Mesenchymal stem cell (in vitro differentiated cells and primary cell): ENCODE measurements around the gene SGIP1.

Experiments used
- DNase-seq: peaks from one replicate; pipeline ENCODE4 v3.0.0-alpha.2; 2013
- H2AFZ ChIP-seq: one replicate; pipeline ENCODE4 v1.6.1; 2013; ENCODE audit warnings: low read depth, mild to moderate bottlenecking, control low read depth, inconsistent platforms, low read length, moderate library complexity
- H2AK5ac ChIP-seq: 2 replicates; pipeline ENCODE4 v1.6.1; 2013; ENCODE audit warnings: low read length, moderate library complexity, mild to moderate bottlenecking, inconsistent platforms; ENCODE audit not compliant: severe bottlenecking
- H2BK120ac ChIP-seq: one replicate; pipeline ENCODE4 v1.6.1; 2013; ENCODE audit warnings: low read depth, mild to moderate bottlenecking, inconsistent platforms, low read length, moderate library complexity
- H2BK12ac ChIP-seq, 2 experiments: one replicate each; pipeline ENCODE4 v1.6.1; 2013; ENCODE audit warnings: inconsistent platforms in 2 of 2, low read length in 2 of 2, mild to moderate bottlenecking in 2 of 2, moderate library complexity in 2 of 2, control low read depth in 1 of 2
- H2BK15ac ChIP-seq: one replicate; pipeline ENCODE4 v1.6.1; 2013; ENCODE audit warnings: mild to moderate bottlenecking, low read depth, inconsistent platforms; ENCODE audit not compliant: poor library complexity, severe bottlenecking
- H2BK5ac ChIP-seq: 2 replicates; pipeline ENCODE4 v1.6.1; 2013; ENCODE audit warnings: low read depth, mild to moderate bottlenecking, low read length, control low read depth, inconsistent platforms; ENCODE audit not compliant: poor library complexity, severe bottlenecking
- H3K14ac ChIP-seq, 2 experiments: one replicate each; pipeline ENCODE4 v1.6.1; 2013; ENCODE audit warnings: inconsistent platforms in 2 of 2, low read length in 2 of 2, control low read depth in 1 of 2, mild to moderate bottlenecking in 1 of 2, moderate library complexity in 1 of 2
- H3K18ac ChIP-seq, 2 experiments: one replicate each; pipeline ENCODE4 v1.6.1; 2013; ENCODE audit warnings: inconsistent platforms in 2 of 2, low read length in 2 of 2, control low read depth in 1 of 2, low read depth in 1 of 2, mild to moderate bottlenecking in 1 of 2
- H3K23ac ChIP-seq, 2 experiments: one replicate each; pipeline ENCODE4 v1.6.1; 2013; ENCODE audit warnings: inconsistent platforms in 2 of 2, low read length in 2 of 2, mild to moderate bottlenecking in 2 of 2, moderate library complexity in 2 of 2, control low read depth in 1 of 2
- H3K27ac ChIP-seq: 2 replicates; pipeline ENCODE4 v1.5.1; 2013; ENCODE audit warnings: mild to moderate bottlenecking, moderate library complexity, low read length, control low read depth, inconsistent platforms; ENCODE audit not compliant: poor library complexity, severe bottlenecking
- H3K27me3 ChIP-seq, 2 experiments: 2 replicates each; pipeline versions ENCODE4 v1.6.1 to v1.7.0; 2013; ENCODE audit warnings: low read length in 2 of 2, mild to moderate bottlenecking in 2 of 2, moderate library complexity in 2 of 2, control low read depth in 1 of 2, inconsistent platforms in 1 of 2; ENCODE audit not compliant: control insufficient read depth in 1 of 2, insufficient read depth in 1 of 2
- H3K36me3 ChIP-seq, 2 experiments: 2 replicates each; pipeline versions ENCODE4 v1.6.1 to v1.7.0; 2013; ENCODE audit warnings: low read length in 2 of 2, control low read depth in 1 of 2, inconsistent platforms in 1 of 2, low read depth in 1 of 2, mild to moderate bottlenecking in 1 of 2; ENCODE audit not compliant: insufficient read depth in 2 of 2, control insufficient read depth in 1 of 2
- H3K4ac ChIP-seq, 2 experiments: one replicate each; pipeline ENCODE4 v1.6.1; 2013; ENCODE audit warnings: inconsistent platforms in 2 of 2, low read length in 2 of 2, mild to moderate bottlenecking in 2 of 2, moderate library complexity in 2 of 2, control low read depth in 1 of 2, low read depth in 1 of 2
- H3K4me1 ChIP-seq: 2 replicates; pipeline ENCODE4 v1.6.1; 2013; ENCODE audit warnings: low read depth, low read length, control low read depth; ENCODE audit not compliant: control insufficient read depth, insufficient read depth
- H3K4me2 ChIP-seq: 2 replicates; pipeline ENCODE4 v1.6.1; 2013; ENCODE audit warnings: low read length, mild to moderate bottlenecking, inconsistent platforms; ENCODE audit not compliant: poor library complexity, severe bottlenecking
- H3K4me3 ChIP-seq, 2 experiments: 2 replicates each; pipeline versions ENCODE4 v1.5.1 to v1.7.0; 2013; ENCODE audit warnings: low read length in 2 of 2, mild to moderate bottlenecking in 2 of 2, control low read depth in 1 of 2, low read depth in 1 of 2; ENCODE audit not compliant: insufficient read depth in 1 of 2
- H3K79me1 ChIP-seq: replicated peaks from 2 replicates; pipeline ENCODE4 v1.6.1; 2013; ENCODE audit warnings: mild to moderate bottlenecking, control low read depth, low read length, inconsistent platforms; ENCODE audit not compliant: poor library complexity, severe bottlenecking
- H3K9ac ChIP-seq: 2 replicates; pipeline ENCODE4 v1.7.0; 2013; ENCODE audit warnings: mild to moderate bottlenecking, low read length, moderate library complexity
- H3K9me3 ChIP-seq: 2 replicates; pipeline ENCODE4 v1.7.0; 2013; ENCODE audit warnings: mild to moderate bottlenecking, low read length; ENCODE audit not compliant: control insufficient read depth
- H4K8ac ChIP-seq: one replicate; pipeline ENCODE4 v1.6.1; 2013; ENCODE audit warnings: inconsistent platforms, mild to moderate bottlenecking, low read length, moderate library complexity
- H4K91ac ChIP-seq: one replicate; pipeline ENCODE4 v1.6.1; 2013; ENCODE audit warnings: mild to moderate bottlenecking, low read length, inconsistent platforms
- WGBS: methylation state at CpG from one replicate; pipeline ENCODE4 v1.1.7; 2013; ENCODE audit warnings: mixed read lengths; 5-methylcytosine and 5-hydroxymethylcytosine counted together

The SGIP1 gene

GRCh38 chr1:66520655-66521054 is 13.3 kb upstream of the SGIP1 start:
- Histone ChIP-seq H3K4me1 (no peaks in the 10 kb centered on the region), H3K4me2 (no peak overlapping the region), H3K9ac (no peak overlapping the region), H3K27me3 (no peaks in the 10 kb centered on the region), H3K4me3 (no peak overlapping the region), H3K36me3 (no peaks in the 10 kb centered on the region), H4K91ac (no peak overlapping the region), H2AFZ (no peak overlapping the region), H3K18ac (no peak overlapping the region), H3K9me3 (no peaks in the 10 kb centered on the region), H2BK12ac (no peak overlapping the region), H3K79me1 (no peaks in the 10 kb centered on the region), H2BK5ac (no peak overlapping the region), H2BK15ac (no peak overlapping the region), H4K8ac (no peak overlapping the region), H3K23ac (no peak overlapping the region), H2BK120ac (no peak overlapping the region), H3K4ac (no peak overlapping the region), H3K14ac (no peak overlapping the region), H3K27ac (no peak overlapping the region), H2AK5ac (no peak overlapping the region)
- DNase-seq: no peak
- 98% methylated on average over 5 of the region's 6 CpGs for WGBS

- Histone ChIP-seq H3K79me1 (no peaks in the 10 kb centered on the region), H3K4ac (no peak overlapping the region)
These were observed 12.1 kb upstream of the SGIP1 start for GRCh38 chr1:66521721-66522365.

GRCh38 chr1:66523562-66523961 is 10.4 kb upstream of the SGIP1 start:
- H2AK5ac ChIP-seq: peak overlapping the region; percentile 42
- no peak overlapping the region for H2AFZ ChIP-seq
- no peak overlapping the region for H3K18ac ChIP-seq
- no peaks in the 10 kb centered on the region for H3K36me3 ChIP-seq
- H3K4me1 ChIP-seq: no peaks in the 10 kb centered on the region
- no peaks in the 10 kb centered on the region for H3K9me3 ChIP-seq
- H2BK5ac ChIP-seq: no peak overlapping the region
- H3K14ac ChIP-seq: no peak overlapping the region
- H4K91ac ChIP-seq: no peak overlapping the region
- H3K9ac ChIP-seq: no peak overlapping the region
- H3K4ac ChIP-seq: no peak overlapping the region
- H3K27ac ChIP-seq: peak overlapping the region; percentile 21
- DNase-seq: no peak
- no peak overlapping the region for H2BK120ac ChIP-seq
- H3K79me1 ChIP-seq: no peaks in the 10 kb centered on the region
- H3K4me2 ChIP-seq: no peak overlapping the region
- H2BK12ac ChIP-seq: no peak overlapping the region
- no peak overlapping the region for H3K4me3 ChIP-seq
- no peak overlapping the region for H4K8ac ChIP-seq
- no peak overlapping the region for H2BK15ac ChIP-seq
- no peak overlapping the region for H3K23ac ChIP-seq
- no peaks in the 10 kb centered on the region for H3K27me3 ChIP-seq

More at GRCh38 chr1:66521721-66522365, 12.1 kb upstream of the SGIP1 start:
- Histone ChIP-seq H3K18ac (no peak overlapping the region), H4K91ac (no peak overlapping the region), H3K4me2 (no peak overlapping the region), H2BK12ac (no peak overlapping the region), H2AFZ (no peak overlapping the region), H2BK5ac (no peak overlapping the region), H3K27ac (peak overlapping the region; percentile 23), H2AK5ac (no peak overlapping the region), H3K4me3 (peak overlapping the region in 1 of 2 experiments; percentile 22), H4K8ac (no peak overlapping the region), H3K9ac (peak overlapping the region; percentile 56), H3K36me3 (no peaks in the 10 kb centered on the region), H3K4me1 (no peaks in the 10 kb centered on the region), H3K9me3 (no peaks in the 10 kb centered on the region), H2BK15ac (no peak overlapping the region), H2BK120ac (peak overlapping the region; percentile 34), H3K14ac (no peak overlapping the region), H3K23ac (no peak overlapping the region), H3K27me3 (no peaks in the 10 kb centered on the region)
- peak; percentile 90 for DNase-seq
- WGBS: 43% methylated on average over 2 of the region's 3 CpGs

- Histone ChIP-seq H3K9me3 (no peaks in the 10 kb centered on the region), H3K9ac (no peak overlapping the region), H3K79me1 (peaks cover 2% of the 10 kb centered on the region), H2AK5ac (no peak overlapping the region), H2BK5ac (no peak overlapping the region), H2BK12ac (no peak overlapping the region), H3K18ac (peak overlapping the region in 1 of 2 experiments; percentile 54), H3K4me2 (no peak overlapping the region), H2AFZ (no peak overlapping the region), H4K8ac (no peak overlapping the region), H2BK120ac (peak overlapping the region; percentile 19), H3K23ac (no peak overlapping the region), H4K91ac (no peak overlapping the region), H3K4me3 (no peak overlapping the region), H3K4ac (peak overlapping the region in 1 of 2 experiments; percentile 59), H2BK15ac (no peak overlapping the region), H3K14ac (no peak overlapping the region), H3K4me1 (no peaks in the 10 kb centered on the region), H3K27me3 (no peaks in the 10 kb centered on the region), H3K27ac (peak overlapping the region; percentile 32), H3K36me3 (no peaks in the 10 kb centered on the region)
- WGBS: 100% methylated on average over 1 of the region's 1 CpG
- DNase-seq: no peak
These were observed 8.9 kb upstream of the SGIP1 start for GRCh38 chr1:66525086-66525485.
